ENCODE measurements around the gene ARHGAP18. TPM values are rescaled to one million over a fixed set of nuclear protein-coding genes. Genes with fewer than 3 reads are reported as not detected.
A peak's percentile ranks its signal among the peaks of the same experiment; 100 is the strongest.

Gene ARHGAP18
- total RNA-seq, 1 donor from 2014 or later, result 3.9 TPM

DNA sequence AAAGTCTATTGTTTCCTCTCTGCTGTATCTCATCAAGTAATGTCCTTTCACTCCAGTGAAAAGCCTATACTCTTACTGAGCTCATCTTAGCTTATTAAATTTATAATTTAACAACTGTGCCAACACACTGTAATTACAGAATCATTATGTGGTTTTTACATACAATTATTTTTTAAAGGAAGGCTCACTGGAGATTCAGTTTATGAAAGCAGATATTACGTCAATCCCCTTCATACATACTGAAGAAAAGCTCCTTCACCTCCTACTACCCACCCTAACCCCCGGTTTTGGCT is 28.1 kb downstream of the ARHGAP18 start:
- Mint-ChIP-seq H3K27me3 (ENCODE audit: insufficient read depth, low read depth) (no peaks in the 10 kb centered on the region), H3K9me3 (no peaks in the 10 kb centered on the region), H3K36me3 (no peaks in the 10 kb centered on the region), H3K4me1 (peaks cover 7% of the 10 kb centered on the region), H3K27ac (no peak overlapping the region), H3K4me3 (no peak overlapping the region)
- TF ChIP-seq EZH2 (IDR thresholded peaks at IDR 0.05), result no peak
- TF ChIP-seq, protein P1, sequence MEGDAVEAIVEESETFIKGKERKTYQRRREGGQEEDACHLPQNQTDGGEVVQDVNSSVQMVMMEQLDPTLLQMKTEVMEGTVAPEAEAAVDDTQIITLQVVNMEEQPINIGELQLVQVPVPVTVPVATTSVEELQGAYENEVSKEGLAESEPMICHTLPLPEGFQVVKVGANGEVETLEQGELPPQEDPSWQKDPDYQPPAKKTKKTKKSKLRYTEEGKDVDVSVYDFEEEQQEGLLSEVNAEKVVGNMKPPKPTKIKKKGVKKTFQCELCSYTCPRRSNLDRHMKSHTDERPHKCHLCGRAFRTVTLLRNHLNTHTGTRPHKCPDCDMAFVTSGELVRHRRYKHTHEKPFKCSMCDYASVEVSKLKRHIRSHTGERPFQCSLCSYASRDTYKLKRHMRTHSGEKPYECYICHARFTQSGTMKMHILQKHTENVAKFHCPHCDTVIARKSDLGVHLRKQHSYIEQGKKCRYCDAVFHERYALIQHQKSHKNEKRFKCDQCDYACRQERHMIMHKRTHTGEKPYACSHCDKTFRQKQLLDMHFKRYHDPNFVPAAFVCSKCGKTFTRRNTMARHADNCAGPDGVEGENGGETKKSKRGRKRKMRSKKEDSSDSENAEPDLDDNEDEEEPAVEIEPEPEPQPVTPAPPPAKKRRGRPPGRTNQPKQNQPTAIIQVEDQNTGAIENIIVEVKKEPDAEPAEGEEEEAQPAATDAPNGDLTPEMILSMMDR (IDR thresholded peaks at IDR 0.05), result no peak
- no peak for TF ChIP-seq EZH2phosphoT487 (IDR thresholded peaks at IDR 0.05)
- DNase-seq (ENCODE audit: low spot score), result no peak
- H3K9me3 ChIP-seq (ENCODE audit: low read depth), result no peaks in the 10 kb centered on the region
- H3K4me2 ChIP-seq, result no peak overlapping the region
- H3K27ac ChIP-seq, result no peak overlapping the region
- no peak overlapping the region for H3K4me3 ChIP-seq
- no peaks in the 10 kb centered on the region for H3F3A ChIP-seq (ENCODE audit: low read depth)
- no peaks in the 10 kb centered on the region for H3K79me2 ChIP-seq (ENCODE audit: low read depth)
- no peaks in the 10 kb centered on the region for H3K4me1 ChIP-seq
- no peaks in the 10 kb centered on the region for H3K27me3 ChIP-seq
- H4K20me1 ChIP-seq (ENCODE audit: low read depth), result no peaks in the 10 kb centered on the region
- H2AFZ ChIP-seq (replicated peaks), result no peak overlapping the region
- H3K9ac ChIP-seq, result no peak overlapping the region
- no peaks in the 10 kb centered on the region for H3K36me3 ChIP-seq

DNA sequence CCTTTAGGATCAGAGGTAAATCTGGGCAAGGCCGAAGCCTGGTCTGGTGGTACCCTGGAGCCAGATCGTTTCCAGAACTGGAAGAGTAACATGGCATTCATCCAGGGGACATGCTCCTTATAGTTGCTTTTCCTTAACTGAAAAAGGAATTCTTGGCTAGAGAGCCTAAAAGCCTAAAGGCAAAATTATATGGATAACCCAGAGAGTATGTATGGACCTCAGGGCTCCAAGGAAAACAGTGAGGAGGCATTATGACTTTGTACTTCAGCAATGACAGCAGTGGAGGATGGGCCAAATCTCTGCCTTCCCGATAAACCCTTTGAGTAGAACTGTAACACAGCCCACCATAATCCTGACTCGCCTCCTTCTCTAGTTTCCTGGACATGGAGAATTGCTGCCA is 29.3 kb downstream of the ARHGAP18 start:
- Mint-ChIP-seq H3K4me1 (peaks cover 7% of the 10 kb centered on the region), H3K36me3 (no peaks in the 10 kb centered on the region), H3K27ac (no peak overlapping the region), H3K27me3 (ENCODE audit: insufficient read depth, low read depth) (peaks cover 3% of the 10 kb centered on the region), H3K4me3 (no peak overlapping the region), H3K9me3 (no peaks in the 10 kb centered on the region)
- Histone ChIP-seq H3K36me3 (no peaks in the 10 kb centered on the region), H3K27ac (no peak overlapping the region), H3K27me3 (no peaks in the 10 kb centered on the region), H3K4me1 (no peaks in the 10 kb centered on the region), H4K20me1 (ENCODE audit: low read depth) (no peaks in the 10 kb centered on the region), H3K79me2 (ENCODE audit: low read depth) (no peaks in the 10 kb centered on the region), H3K9me3 (ENCODE audit: low read depth) (no peaks in the 10 kb centered on the region), H3K4me3 (no peak overlapping the region), H3K9ac (no peak overlapping the region), H2AFZ (replicated peaks) (no peak overlapping the region), H3K4me2 (no peak overlapping the region), H3F3A (ENCODE audit: low read depth) (no peaks in the 10 kb centered on the region)
- TF ChIP-seq EZH2phosphoT487 (IDR thresholded peaks at IDR 0.05), result no peak
- TF ChIP-seq, protein P1 (IDR thresholded peaks at IDR 0.05), result no peak
- TF ChIP-seq EZH2 (IDR thresholded peaks at IDR 0.05), result no peak
- DNase-seq (ENCODE audit: low spot score), result no peak

DNA sequence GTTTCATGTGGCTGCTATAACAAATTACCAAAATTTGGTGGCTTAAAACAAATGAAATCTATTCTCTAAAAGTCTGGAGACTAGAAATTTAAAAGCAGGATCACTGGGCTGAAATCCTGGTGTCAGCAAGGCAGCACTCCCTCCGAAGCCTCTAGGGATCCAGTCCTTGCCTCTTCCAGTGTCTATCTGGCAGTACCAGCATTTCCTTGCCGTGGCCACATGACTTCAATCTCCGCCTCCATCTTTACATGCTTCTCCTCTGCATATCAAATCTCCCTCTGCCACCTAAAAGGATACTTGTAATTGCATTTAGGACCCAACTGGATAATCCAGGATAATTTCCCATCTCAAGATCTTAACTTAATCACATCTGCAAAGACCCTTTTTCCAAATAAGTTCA is 30.2 kb downstream of the ARHGAP18 start:
- peaks cover 7% of the 10 kb centered on the region for H3K4me1 Mint-ChIP-seq
- H3K27me3 Mint-ChIP-seq (ENCODE audit: insufficient read depth, low read depth), result peaks cover 3% of the 10 kb centered on the region
- H4K20me1 ChIP-seq (ENCODE audit: low read depth), result no peaks in the 10 kb centered on the region
- no peak overlapping the region for H3K27ac ChIP-seq
- no peak overlapping the region for H3K4me2 ChIP-seq
- H3K36me3 Mint-ChIP-seq, result no peaks in the 10 kb centered on the region
- H3K9ac ChIP-seq, result no peak overlapping the region
- peak overlapping the region; percentile 30 for H2AFZ ChIP-seq (replicated peaks)
- no peaks in the 10 kb centered on the region for H3K4me1 ChIP-seq
- DNase-seq (ENCODE audit: low spot score), result no peak
- TF ChIP-seq, protein P1 (IDR thresholded peaks at IDR 0.05), result no peak
- no peak for TF ChIP-seq EZH2phosphoT487 (IDR thresholded peaks at IDR 0.05)
- no peak for TF ChIP-seq EZH2 (IDR thresholded peaks at IDR 0.05)
- H3K27me3 ChIP-seq, result no peaks in the 10 kb centered on the region
- no peak overlapping the region for H3K27ac Mint-ChIP-seq
- no peaks in the 10 kb centered on the region for H3K9me3 Mint-ChIP-seq
- H3K36me3 ChIP-seq, result no peaks in the 10 kb centered on the region
- no peak overlapping the region for H3K4me3 Mint-ChIP-seq
- H3K79me2 ChIP-seq (ENCODE audit: low read depth), result no peaks in the 10 kb centered on the region
- H3K9me3 ChIP-seq (ENCODE audit: low read depth), result no peaks in the 10 kb centered on the region
- no peak overlapping the region for H3K4me3 ChIP-seq
- no peaks in the 10 kb centered on the region for H3F3A ChIP-seq (ENCODE audit: low read depth)

DNA sequence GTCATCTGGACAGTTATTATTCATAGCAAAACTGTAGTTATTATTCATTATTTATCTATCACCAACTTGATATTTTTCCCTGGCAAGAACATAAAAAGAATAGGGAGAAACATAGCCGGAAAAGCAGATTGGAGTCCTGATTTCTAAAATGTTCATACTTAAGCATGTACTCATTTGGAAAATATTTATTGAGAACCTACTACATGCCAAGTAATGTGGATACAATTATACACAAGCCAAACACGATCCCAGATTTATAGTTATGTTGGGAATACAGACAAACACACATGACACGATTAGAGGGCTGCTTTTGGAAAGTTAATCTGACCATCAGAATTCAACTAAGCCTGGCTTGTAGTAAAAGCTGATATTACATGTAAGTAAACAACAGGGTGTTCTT is 30.7 kb downstream of the ARHGAP18 start:
- H3K79me2 ChIP-seq (ENCODE audit: low read depth), result no peaks in the 10 kb centered on the region
- H3K4me3 Mint-ChIP-seq, result no peak overlapping the region
- TF ChIP-seq, protein P1 (IDR thresholded peaks at IDR 0.05), result no peak
- no peak for TF ChIP-seq EZH2 (IDR thresholded peaks at IDR 0.05)
- no peak for TF ChIP-seq EZH2phosphoT487 (IDR thresholded peaks at IDR 0.05)
- no peaks in the 10 kb centered on the region for H4K20me1 ChIP-seq (ENCODE audit: low read depth)
- H3K27me3 Mint-ChIP-seq (ENCODE audit: insufficient read depth, low read depth), result peaks cover 3% of the 10 kb centered on the region
- no peak for DNase-seq (ENCODE audit: low spot score)
- no peak overlapping the region for H3K4me2 ChIP-seq
- no peaks in the 10 kb centered on the region for H3K36me3 ChIP-seq
- H3K27me3 ChIP-seq, result no peaks in the 10 kb centered on the region
- H2AFZ ChIP-seq (replicated peaks), result peak overlapping the region; percentile 30
- peaks cover 7% of the 10 kb centered on the region for H3K4me1 Mint-ChIP-seq
- H3K9ac ChIP-seq, result no peak overlapping the region
- H3K4me1 ChIP-seq, result no peaks in the 10 kb centered on the region
- no peaks in the 10 kb centered on the region for H3K9me3 ChIP-seq (ENCODE audit: low read depth)
- no peaks in the 10 kb centered on the region for H3K9me3 Mint-ChIP-seq
- no peak overlapping the region for H3K27ac ChIP-seq
- no peak overlapping the region for H3K27ac Mint-ChIP-seq
- H3K36me3 Mint-ChIP-seq, result no peaks in the 10 kb centered on the region
- H3K4me3 ChIP-seq, result no peak overlapping the region
- H3F3A ChIP-seq (ENCODE audit: low read depth), result no peaks in the 10 kb centered on the region

Measured in neural progenitor cell (in vitro differentiated cells).